GM23248 (cell line): Measurements from ENCODE around the gene CBFA2T2. TPM values are rescaled to one million over a fixed set of nuclear protein-coding genes. Genes with fewer than 3 reads are reported as not detected.

Experiments
- DNase-seq: peaks from one replicate; pipeline ENCODE4 v3.0.0-alpha.2; 2015
- H2AFZ ChIP-seq: fragments of 200-600 bp; sonication (generic); 2 replicates; pipeline ENCODE4 v1.6.1; 2016; ENCODE audit warnings: antibody characterized with exemption
- H3F3A ChIP-seq: fragments of 200-600 bp; sonication (generic); 2 replicates; pipeline ENCODE4 v1.6.1; 2016; ENCODE audit warnings: mild to moderate bottlenecking, antibody characterized with exemption, mixed run types; ENCODE audit not compliant: insufficient read depth
- H3K27ac ChIP-seq: fragments of 200-600 bp; sonication (generic); 2 replicates; pipeline ENCODE4 v1.5.1; 2016; ENCODE audit warnings: mild to moderate bottlenecking
- H3K27me3 ChIP-seq: fragments of 200-600 bp; sonication (generic); replicated peaks from 2 replicates; pipeline ENCODE4 v1.6.1; 2016; ENCODE audit warnings: mild to moderate bottlenecking; ENCODE audit not compliant: insufficient read depth
- H3K36me3 ChIP-seq: fragments of 200-600 bp; sonication (generic); 2 replicates; pipeline ENCODE4 v1.6.1; 2016; ENCODE audit warnings: low read depth, mild to moderate bottlenecking
- H3K4me1 ChIP-seq: fragments of 200-600 bp; sonication (generic); 2 replicates; pipeline ENCODE4 v1.6.1; 2016; ENCODE audit warnings: mild to moderate bottlenecking; ENCODE audit not compliant: insufficient read depth
- H3K4me2 ChIP-seq: fragments of 200-600 bp; sonication (generic); one replicate; pipeline ENCODE4 v1.6.1; 2016; ENCODE audit warnings: mild to moderate bottlenecking; ENCODE audit not compliant: unreplicated experiment
- H3K4me3 ChIP-seq: fragments of 200-600 bp; sonication (generic); 2 replicates; pipeline ENCODE4 v1.5.1; 2016; ENCODE audit warnings: mild to moderate bottlenecking
- H3K79me2 ChIP-seq: fragments of 200-600 bp; sonication (generic); 2 replicates; pipeline ENCODE4 v1.6.1; 2016; ENCODE audit warnings: mild to moderate bottlenecking; ENCODE audit not compliant: insufficient read depth
- H3K9ac ChIP-seq: fragments of 200-600 bp; sonication (generic); 2 replicates; pipeline ENCODE4 v1.6.1; 2016; ENCODE audit warnings: mild to moderate bottlenecking
- H3K9me2 ChIP-seq: fragments of 200-600 bp; sonication (generic); 2 replicates; pipeline ENCODE4 v1.6.1; 2016; ENCODE audit warnings: mixed run types, mild to moderate bottlenecking, moderate library complexity; ENCODE audit not compliant: insufficient read depth
- H3K9me3 ChIP-seq: fragments of 200-600 bp; sonication (generic); one replicate; pipeline ENCODE4 v1.6.1; 2017; ENCODE audit warnings: low read depth
- H4K20me1 ChIP-seq: fragments of 200-600 bp; sonication (generic); 2 replicates; pipeline ENCODE4 v1.6.0; 2016; ENCODE audit not compliant: insufficient read depth
- EZH2 ChIP-seq: fragments of 200-600 bp; sonication (generic); IDR thresholded peaks from 2 replicates; pipeline ENCODE4 v1.6.1; 2018; ENCODE audit warnings: antibody characterized with exemption, mild to moderate bottlenecking; ENCODE audit not compliant: insufficient read depth, poor library complexity, severe bottlenecking
- EZH2phosphoT487 ChIP-seq: fragments of 200-600 bp; sonication (generic); IDR thresholded peaks from 2 replicates; pipeline ENCODE4 v1.6.1; 2018; ENCODE audit warnings: antibody characterized with exemption, moderate library complexity, mild to moderate bottlenecking, low read depth; ENCODE audit not compliant: insufficient read depth
- WGBS, 2 experiments: methylation state at CpG; one replicate each; pipeline ENCODE4 v1.1.6; 2015 to 2017; ENCODE audit warnings: low lambda C conversion rate in 2 of 2, low coverage in 1 of 2; ENCODE audit errors: missing lambda C conversion rate in 2 of 2; 5-methylcytosine and 5-hydroxymethylcytosine counted together
- in situ Hi-C: fragments of 300-500 bp; cut with MboI; formaldehyde crosslinking; loops from 2 replicates; pipeline ENCODE4 v1.15.0; 2020
- polyA plus RNA-seq: library from polyadenylated mRNA; unstranded; fragments of >200 nt; fragmentation: Nextera tagmentation; extraction: Ambion mirVana; gene quantifications from 2 replicates; pipeline ENCODE4 v1.2.1, GENCODE V29; 2016
- total RNA-seq: library from RNA; depleted of rRNA; stranded (reverse); fragments of >200 nt; shearing (Covaris generic); gene quantifications from 2 replicates; pipeline ENCODE4 v1.2.3, GENCODE V29; 2014

CBFA2T2 gene
- total and polyA plus RNA-seq, 2 experiments from 2014 or later: 5.3 to 8.7 TPM

DNA sequence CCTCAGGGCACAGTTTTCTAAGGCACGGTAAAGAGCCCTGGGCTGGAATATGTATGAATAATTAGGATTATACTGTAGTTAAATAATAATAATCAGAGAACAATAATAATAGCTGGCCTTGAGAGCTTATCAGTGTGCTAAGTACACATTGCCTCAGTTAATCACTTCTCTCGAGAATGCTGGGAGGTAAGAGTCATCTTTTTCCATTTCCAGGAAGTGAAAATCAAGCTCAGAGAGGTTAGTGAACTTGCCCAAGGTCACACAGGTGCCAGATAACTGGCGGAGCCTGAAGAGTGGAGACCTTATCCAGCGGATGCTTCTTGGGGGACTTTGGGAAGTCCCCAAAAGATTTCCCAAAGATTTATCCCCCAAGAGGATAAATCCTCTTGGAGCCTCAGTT is 19.4 kb upstream of the CBFA2T2 start:
- in situ Hi-C loops: no loop called here
- DNase-seq: no peak
- Histone ChIP-seq H3F3A (no peaks in the 10 kb centered on the region), H3K9me2 (no peaks in the 10 kb centered on the region), H3K36me3 (no peaks in the 10 kb centered on the region), H2AFZ (no peak overlapping the region), H3K9ac (no peak overlapping the region), H3K4me2 (no peak overlapping the region), H3K79me2 (no peaks in the 10 kb centered on the region), H4K20me1 (no peaks in the 10 kb centered on the region), H3K4me1 (no peaks in the 10 kb centered on the region), H3K4me3 (no peak overlapping the region), H3K27ac (no peak overlapping the region), H3K9me3 (no peaks in the 10 kb centered on the region), H3K27me3 (peaks cover 7% of the 10 kb centered on the region; the same call in 1 of the 2 replicates)
- 61 to 62% methylated on average over 4 of the region's 4 CpGs for WGBS, 2 experiments
- TF ChIP-seq EZH2 (no peak), EZH2phosphoT487 (no peak)

DNA sequence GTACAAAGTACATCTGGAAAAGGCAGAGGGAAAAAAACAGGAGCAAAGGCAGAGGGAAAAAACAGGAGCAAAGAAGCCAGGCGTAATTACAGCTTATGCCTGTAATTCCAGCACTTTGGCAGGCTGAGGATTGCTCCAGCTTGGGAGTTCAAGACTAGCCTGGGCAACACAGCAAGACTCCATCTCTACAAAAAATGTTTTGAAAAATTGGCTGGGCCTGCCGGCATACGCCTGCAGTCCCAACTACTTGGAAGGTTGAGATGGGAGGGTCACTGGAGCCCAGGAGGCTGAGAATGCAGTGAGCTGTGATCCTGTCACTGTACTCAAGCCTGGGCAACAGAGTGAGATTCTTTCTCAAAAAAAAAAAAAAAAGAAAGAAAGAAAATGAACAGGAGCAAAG is 19.0 kb upstream of the CBFA2T2 start:
- WGBS, 2 experiments: 60 to 73% methylated on average over 3 of the region's 3 CpGs
- Histone ChIP-seq H3F3A (no peaks in the 10 kb centered on the region), H3K9me2 (no peaks in the 10 kb centered on the region), H4K20me1 (no peaks in the 10 kb centered on the region), H3K27ac (no peak overlapping the region), H3K9me3 (no peaks in the 10 kb centered on the region), H2AFZ (no peak overlapping the region), H3K9ac (no peak overlapping the region), H3K27me3 (peaks cover 7% of the 10 kb centered on the region; the same call in 1 of the 2 replicates), H3K79me2 (no peaks in the 10 kb centered on the region), H3K4me1 (no peaks in the 10 kb centered on the region), H3K4me2 (no peak overlapping the region), H3K36me3 (no peaks in the 10 kb centered on the region), H3K4me3 (no peak overlapping the region)
- TF ChIP-seq EZH2phosphoT487 (no peak), EZH2 (no peak)
- no peak for DNase-seq
- in situ Hi-C loops: no loop called here

GRCh38 chr20:33472868-33473435 is 16.9 kb upstream of the CBFA2T2 start:
- in situ Hi-C loops: no loop called here
- no peak for DNase-seq
- WGBS, 2 experiments: 67 to 69% methylated on average over 7 of the region's 7 CpGs

GRCh38 chr20:33474097-33474873 is 15.6 kb upstream of the CBFA2T2 start:
- WGBS, 2 experiments: 61 to 64% methylated on average over 7 of the region's 7 CpGs
- no peak for DNase-seq
- Histone ChIP-seq H3K9ac (no peak overlapping the region), H3K36me3 (no peaks in the 10 kb centered on the region), H3K9me3 (no peaks in the 10 kb centered on the region), H3K27me3 (peaks cover 7% of the 10 kb centered on the region; the same call in 1 of the 2 replicates), H2AFZ (no peak overlapping the region), H3K27ac (no peak overlapping the region), H3K79me2 (no peaks in the 10 kb centered on the region), H3K4me1 (no peaks in the 10 kb centered on the region), H3K9me2 (no peaks in the 10 kb centered on the region), H3K4me2 (no peak overlapping the region), H3F3A (no peaks in the 10 kb centered on the region), H4K20me1 (no peaks in the 10 kb centered on the region), H3K4me3 (no peak overlapping the region)
- in situ Hi-C loops: no loop called here
- TF ChIP-seq EZH2 (no peak), EZH2phosphoT487 (no peak)

More at GRCh38 chr20:33472868-33473435, 16.9 kb upstream of the CBFA2T2 start:
- Histone ChIP-seq H3K36me3 (no peaks in the 10 kb centered on the region), H3F3A (no peaks in the 10 kb centered on the region), H3K4me3 (no peak overlapping the region), H4K20me1 (no peaks in the 10 kb centered on the region), H3K79me2 (no peaks in the 10 kb centered on the region), H3K27ac (no peak overlapping the region), H3K9ac (no peak overlapping the region), H2AFZ (no peak overlapping the region), H3K9me2 (no peaks in the 10 kb centered on the region), H3K4me2 (no peak overlapping the region), H3K4me1 (no peaks in the 10 kb centered on the region), H3K27me3 (peaks cover 7% of the 10 kb centered on the region; the same call in 1 of the 2 replicates), H3K9me3 (no peaks in the 10 kb centered on the region)
- no peak for TF ChIP-seq EZH2
- no peak for TF ChIP-seq EZH2phosphoT487
